ENCODE measurements around the gene GOLIM4.

DNA sequence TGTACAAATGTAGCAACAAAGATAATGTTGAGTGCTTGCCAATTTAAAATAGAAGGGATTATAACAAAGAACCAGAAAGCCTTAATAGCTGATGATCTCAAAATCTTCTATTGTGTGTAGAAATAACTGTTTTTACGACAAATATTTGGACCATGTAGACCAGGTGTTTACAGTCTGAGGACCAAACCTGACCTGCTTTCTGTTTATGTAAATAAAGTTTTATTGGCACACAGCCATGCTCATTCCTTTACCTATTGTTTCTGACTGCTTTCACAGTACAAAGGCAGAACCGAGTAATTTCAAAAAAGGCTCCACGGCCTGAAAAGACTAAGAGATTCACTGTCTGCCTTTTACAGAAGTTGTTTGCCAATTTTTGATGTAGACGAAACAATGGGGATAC lies 91.8 kb downstream of the GOLIM4 start:
- TF ChIP-seq, protein P1, sequence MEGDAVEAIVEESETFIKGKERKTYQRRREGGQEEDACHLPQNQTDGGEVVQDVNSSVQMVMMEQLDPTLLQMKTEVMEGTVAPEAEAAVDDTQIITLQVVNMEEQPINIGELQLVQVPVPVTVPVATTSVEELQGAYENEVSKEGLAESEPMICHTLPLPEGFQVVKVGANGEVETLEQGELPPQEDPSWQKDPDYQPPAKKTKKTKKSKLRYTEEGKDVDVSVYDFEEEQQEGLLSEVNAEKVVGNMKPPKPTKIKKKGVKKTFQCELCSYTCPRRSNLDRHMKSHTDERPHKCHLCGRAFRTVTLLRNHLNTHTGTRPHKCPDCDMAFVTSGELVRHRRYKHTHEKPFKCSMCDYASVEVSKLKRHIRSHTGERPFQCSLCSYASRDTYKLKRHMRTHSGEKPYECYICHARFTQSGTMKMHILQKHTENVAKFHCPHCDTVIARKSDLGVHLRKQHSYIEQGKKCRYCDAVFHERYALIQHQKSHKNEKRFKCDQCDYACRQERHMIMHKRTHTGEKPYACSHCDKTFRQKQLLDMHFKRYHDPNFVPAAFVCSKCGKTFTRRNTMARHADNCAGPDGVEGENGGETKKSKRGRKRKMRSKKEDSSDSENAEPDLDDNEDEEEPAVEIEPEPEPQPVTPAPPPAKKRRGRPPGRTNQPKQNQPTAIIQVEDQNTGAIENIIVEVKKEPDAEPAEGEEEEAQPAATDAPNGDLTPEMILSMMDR (conservative IDR thresholded peaks at IDR 0.05; ENCODE audit: low read depth in 2 of 2) = no peak
- TF ChIP-seq POLR2AphosphoS5 (IDR thresholded peaks at IDR 0.05; ENCODE audit: low read depth) (no peak), EZH2phosphoT487 (IDR thresholded peaks at IDR 0.05; ENCODE audit: unreplicated experiment) (no peak)
